Dermis blood vessel endothelial cell (primary cell): Measurements from ENCODE around the gene GLYATL3. TPM values are rescaled to one million over a fixed set of nuclear protein-coding genes. Genes with fewer than 3 reads are reported as not detected.

Source experiments
- DNase-seq: peaks from one replicate; pipeline ENCODE4 v3.0.0; 2010
- total RNA-seq: library from RNA; depleted of rRNA; stranded (reverse); fragments of >200 nt; gene quantifications from 2 replicates; pipeline ENCODE4 v1.2.3, GENCODE V29; 2014

Gene GLYATL3
- total RNA-seq, 1 donor from 2014 or later: not detected

DNA sequence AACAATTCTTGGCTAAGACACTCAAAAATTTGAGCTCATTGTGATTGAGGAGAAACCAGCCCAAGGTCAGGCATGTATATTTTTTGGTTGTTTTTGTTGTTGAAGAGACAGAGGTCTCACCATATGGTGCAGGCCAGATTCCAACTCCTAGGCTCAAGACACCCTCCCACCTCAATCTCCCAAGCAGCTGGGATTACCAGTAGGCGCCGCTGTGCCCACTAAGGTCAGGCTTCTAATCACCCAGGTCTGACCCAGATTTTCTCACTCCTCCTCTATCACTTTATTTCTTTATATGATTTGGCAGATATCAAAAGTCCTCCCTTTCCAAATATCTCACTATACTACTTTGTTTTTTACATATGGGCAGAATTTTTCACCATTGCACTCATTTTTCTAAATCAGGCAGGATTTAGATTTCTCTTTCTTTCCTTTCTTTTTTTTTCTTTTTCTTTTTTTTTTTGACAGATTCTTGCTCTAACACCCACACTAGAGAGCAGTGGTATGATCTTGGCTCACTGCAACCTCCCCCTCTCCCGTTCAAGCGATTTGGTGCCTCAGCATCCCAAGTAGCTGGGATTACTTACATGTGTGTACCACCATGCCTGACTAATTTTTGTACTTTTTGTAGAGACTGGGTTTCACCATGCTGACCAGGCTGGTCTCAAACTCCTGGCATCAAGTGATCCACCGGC lies 49.0 kb downstream of the GLYATL3 start:
- no peak for DNase-seq

DNA sequence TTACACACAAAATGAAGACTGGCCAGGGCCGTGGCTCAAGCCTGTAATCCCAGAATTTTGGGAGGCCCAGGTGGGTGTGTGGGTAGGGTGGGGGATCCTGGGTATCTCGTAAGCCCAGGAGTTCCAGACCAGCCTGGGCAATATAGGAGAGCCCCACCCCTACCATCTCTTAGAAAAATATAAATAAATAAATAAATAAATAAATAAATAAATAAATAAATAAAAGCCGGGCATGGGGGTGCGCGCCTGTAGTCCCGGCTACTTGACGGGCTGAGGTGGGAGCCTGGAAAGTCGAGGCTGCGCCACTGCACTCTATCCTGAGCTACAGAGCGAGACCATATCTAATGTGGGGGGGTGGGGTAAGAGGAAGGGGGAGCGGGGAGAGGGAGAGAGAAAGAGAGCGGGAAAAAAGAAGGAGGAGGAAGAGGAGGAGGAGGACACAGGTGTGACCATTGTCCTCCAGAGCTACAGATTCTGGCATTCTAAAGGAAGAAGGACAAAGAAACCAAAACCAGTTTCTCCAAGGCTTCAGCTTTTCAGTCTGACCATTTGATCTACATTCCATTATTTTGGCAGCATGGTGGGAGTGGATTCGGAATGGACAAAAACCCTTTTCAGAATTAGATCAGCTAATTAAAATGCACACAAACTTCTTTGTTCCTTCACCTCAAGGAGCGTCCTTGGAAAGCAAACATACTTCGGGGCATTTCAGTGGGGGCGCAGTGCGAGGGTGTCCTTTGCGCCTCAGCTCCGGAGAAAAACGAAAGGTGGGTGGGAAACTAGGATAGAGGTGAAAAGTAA lies 50.2 kb downstream of the GLYATL3 start:
- DNase-seq: no peak

DNA sequence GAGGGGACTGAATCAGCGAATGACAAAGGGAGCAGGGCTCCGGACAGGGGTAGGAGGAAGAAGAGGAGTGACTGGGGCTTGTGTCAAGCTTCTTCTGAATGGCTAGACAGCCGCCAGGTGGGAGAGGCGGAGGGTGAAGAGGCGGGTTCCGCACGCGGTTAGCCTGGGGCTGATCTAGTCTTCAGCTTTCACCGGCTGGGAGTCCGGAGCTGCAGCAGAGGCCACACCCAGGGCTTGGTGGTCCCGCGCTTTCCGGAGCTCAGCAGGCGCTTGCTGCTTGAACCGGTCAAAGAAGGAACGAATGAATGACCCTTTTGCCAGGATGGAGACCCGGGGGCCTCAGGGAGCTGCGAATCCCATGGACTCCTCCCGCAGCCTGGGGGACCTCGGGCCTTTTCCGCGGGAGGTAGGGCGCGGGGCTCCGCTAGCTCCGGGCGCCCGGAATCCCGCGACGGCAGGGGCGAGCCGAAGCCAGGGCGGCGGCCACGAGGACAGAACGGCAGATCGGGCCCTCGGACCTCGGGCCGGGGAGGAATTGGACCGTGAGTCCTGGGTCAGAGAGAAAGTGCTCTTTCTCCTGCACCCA lies 50.9 kb downstream of the GLYATL3 start, which contains the start of gene C6orf141:
Gene C6orf141, plus strand, starts transcription at position 177 of the 586 bp plus-strand sequence. Its CDS starts 125 bp downstream, at position 302.
- DNase-seq: peak; percentile 52

DNA sequence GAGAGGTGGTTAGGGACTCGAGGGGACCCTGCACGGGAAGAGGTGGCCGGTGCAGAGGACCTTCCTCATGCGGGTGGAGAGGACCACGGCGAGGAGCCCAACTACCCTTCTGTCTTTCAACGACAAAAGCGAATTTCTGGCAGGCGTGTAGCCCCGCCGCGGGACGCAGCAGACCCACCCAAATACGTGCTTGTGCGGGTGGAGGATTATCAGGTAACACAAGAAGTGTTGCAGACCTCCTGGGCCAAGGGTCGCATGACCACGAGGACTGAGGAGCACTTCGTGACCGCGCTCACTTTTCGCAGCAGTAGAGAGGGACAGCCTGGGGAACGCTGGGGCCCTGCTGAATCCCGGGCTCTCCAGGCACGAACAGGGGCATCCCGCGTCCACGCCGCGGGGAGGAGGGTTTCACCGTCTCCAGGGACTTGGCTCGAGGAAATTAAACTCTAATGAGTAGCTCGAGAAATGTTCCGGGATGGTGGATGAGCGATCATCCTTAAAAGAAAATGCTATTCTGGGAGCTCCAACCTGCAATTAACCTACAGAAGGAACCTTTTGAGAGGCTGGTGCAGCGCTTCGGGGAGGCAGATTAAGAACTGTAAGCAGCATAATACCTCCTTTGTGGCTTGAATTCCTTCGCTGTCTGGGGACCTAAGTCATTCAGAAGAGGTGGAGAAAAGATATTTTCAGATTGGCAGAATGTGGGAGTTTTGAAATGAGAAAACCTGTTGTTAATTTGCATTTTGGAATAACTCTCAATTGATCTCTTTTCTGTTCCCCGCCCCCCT lies 51.5 kb downstream of the GLYATL3 start:
- peak; percentile 38 for DNase-seq

DNA sequence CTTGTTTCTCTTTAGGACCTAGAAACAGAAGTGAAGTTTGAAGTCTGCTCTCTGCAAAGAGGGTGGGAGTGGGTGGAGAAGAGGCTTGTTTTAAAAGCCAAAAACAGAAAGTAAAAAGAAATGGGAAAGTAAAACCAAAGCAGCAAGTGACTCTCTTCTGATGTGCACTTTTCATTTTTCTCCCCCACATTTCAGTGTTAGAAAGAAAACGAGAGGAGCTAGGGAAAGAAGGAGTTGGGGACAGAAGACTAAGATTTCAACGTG lies 52.1 kb downstream of the GLYATL3 start:
- no peak for DNase-seq

DNA sequence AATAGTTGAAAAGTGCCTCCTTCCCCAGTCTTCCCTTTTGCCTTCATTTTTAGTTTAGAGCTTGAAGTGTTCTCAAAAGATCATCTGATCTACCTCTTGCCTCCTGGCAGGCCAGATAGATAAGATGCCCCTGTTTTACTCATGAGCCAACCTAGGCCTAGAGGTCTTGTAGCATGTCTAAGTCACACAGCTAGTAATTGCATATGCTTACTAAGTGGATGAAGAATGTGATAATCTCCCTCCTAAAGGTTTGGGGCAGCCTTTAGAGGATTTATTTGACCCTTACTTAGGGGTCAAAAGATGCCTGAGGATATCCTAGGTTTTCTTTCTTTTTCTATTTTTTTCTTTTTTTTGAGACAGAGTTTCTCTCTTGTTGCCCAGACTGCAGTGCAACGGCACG lies 52.9 kb downstream of the GLYATL3 start:
- no peak for DNase-seq

DNA sequence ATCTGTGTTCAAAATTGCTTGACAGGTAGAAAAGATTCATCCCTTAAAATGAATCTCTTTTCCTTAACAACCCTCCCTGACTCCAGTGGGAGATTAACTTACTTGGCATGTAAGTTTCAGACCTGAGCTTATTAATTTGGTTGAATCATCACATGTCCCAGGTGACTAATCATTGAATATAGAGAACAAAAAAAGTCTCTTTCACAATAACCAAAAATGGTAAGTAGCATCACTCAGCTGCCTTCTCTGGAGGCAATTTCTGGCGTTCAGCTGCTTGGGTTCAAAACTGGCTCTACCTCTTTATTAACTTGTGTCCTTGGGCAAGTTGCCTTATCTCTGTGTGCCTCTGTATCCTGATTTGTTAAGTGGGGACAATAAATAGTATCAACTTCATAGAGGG lies 53.7 kb downstream of the GLYATL3 start:
- peak; percentile 25 for DNase-seq

DNA sequence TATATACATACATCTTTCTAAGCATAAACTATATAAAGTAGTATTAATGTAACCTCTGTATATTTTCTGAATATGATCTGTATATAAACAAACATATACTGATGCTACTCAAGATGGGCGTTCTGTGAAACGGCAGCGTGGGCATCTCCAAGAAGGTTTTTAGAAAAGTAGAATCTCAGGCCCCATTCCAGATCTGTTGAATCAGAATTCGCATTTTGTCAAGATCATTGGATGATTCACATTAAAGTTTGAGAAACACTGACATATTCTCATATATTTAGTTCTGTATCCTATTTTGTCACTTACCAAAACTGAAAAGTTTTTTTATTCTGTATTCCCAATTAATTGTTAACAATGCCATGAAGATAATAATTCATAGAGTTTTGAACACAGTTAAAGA lies 56.2 kb downstream of the GLYATL3 start:
- no peak for DNase-seq

DNA sequence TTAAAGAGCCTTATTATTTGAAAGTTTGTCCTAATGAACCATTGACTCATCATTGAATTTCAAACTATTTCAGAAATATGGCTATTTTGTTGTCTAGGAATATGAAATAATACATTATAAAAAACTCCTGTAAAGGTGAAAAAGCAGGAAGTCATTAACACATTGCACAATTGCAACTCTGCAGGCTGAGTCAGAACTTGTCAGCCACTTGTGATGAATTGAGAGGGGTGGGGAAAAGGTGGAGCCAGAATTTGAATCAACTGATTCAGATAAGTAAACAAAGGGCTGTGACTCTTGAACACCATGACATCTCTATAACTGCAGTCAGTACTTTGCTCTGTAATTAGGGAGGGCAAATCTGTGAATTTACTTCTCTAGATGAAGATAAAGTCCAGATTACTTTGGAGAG lies 56.7 kb downstream of the GLYATL3 start:
- peak; percentile 94 for DNase-seq

DNA sequence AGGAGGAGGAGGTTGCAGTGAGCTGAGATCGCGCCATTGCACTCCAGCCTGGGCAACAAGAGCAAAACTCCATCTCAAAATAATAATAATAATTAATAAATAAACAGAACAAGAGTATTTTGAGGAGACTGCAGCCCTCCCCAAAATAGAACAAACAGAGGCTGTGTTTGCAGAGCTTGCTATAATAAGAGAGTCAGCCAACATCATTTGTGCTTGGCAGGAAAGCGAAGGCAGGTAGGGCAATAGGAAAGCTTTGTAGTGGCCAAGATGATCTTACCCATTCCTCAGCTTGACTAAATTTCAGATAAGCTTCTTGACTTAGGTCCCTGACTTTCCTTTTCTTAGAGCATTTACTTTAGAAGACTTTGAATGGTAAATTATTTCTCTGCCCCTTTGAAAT lies 57.5 kb downstream of the GLYATL3 start:
- no peak for DNase-seq

DNA sequence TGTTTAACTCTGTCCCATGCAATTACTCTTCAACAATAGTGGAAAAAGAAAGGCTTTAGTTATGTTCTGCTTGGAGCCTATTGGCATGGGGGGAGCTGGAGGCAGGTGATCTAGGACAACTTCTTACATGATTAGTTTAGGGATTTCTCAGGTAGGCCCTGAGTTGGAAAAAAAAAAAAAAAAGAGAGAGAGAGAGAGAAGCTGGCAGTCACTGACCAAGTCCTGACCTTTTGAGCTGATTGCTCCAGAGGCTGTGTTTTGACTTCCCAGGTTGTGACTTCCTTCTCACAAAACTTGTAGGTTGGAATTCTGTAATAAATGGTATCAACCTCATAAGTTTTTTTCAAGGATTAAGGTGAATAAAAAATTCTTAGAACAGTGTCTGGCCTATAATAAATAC lies 58.5 kb downstream of the GLYATL3 start:
- no peak for DNase-seq

DNA sequence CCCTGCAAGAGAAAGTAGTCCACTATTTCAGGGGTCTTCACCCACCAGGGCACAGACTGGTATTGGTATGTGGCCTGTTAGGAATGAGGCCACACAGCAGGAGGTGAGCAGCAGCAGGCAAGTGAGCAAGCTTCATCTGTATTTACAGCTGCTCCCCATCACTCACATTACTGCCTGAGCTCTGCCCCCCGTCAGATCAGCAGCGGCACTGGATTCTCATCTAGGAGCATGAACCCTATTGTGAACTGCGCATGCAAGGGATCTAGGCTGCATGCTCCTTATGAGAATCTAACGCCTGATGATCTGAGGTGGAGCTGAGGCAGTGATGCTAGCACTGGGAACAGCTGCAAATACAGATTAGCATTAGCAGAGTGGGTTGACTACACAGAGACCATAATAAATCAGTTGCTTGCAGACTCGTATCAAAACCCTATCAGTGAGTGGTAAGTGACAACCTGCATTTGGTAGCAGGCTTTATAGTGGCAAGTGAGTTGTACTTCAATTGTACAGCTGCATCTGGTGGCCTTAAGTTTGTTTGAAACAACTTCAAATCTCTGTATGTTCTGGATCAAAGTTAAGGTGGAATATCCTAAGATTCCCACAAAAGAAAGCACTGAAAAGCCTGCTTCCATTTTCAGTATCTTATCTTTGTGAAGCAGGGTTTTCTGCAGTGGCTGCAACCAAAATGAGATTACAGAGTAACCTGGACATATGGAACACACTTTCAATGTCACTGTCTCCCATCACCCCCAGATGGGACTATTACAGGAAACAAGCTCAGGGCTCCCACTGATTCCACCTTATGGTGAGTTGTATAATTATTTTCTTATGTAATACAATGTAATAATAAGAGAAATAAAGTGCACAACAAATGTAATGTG lies 63.5 kb downstream of the GLYATL3 start:
- no peak for DNase-seq

DNA sequence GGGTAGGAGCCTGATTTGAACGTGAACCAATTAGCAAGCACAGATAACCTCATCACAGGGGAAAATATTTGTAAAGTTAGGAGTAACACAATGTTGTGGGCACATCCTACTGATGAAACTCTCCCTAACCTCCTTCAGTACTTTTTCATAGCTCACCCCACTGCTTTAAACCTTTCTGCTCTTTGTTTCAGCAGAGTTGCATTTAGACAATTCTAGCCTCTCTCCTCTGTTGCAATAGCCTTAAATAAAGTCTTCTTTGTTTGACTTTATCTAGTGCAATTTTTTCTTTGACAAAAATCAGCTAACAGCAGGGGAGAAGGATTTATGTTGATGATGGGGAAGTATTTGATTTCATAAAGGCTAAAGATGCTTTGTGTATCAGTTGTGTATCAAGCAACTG lies 64.8 kb downstream of the GLYATL3 start:
- no peak for DNase-seq

DNA sequence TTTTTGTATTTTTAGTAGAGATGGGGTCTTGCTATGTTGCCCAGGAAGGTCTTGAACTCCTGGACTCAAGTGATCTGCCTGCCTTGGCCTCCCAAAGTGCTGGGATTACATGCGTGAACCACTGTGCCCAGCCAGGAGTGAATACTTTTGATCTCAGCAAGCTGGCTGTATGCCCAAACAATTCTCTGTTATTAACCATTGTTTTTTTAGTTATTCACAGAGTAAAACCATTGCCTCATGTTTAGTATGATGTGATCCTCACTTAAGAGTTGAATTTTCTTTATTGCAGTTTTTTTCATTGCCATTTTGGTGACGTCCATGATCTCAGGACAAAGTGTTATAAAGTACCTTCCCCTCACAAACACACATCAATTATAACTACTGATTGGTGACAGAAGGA lies 65.5 kb downstream of the GLYATL3 start:
- peak; percentile 66 for DNase-seq

DNA sequence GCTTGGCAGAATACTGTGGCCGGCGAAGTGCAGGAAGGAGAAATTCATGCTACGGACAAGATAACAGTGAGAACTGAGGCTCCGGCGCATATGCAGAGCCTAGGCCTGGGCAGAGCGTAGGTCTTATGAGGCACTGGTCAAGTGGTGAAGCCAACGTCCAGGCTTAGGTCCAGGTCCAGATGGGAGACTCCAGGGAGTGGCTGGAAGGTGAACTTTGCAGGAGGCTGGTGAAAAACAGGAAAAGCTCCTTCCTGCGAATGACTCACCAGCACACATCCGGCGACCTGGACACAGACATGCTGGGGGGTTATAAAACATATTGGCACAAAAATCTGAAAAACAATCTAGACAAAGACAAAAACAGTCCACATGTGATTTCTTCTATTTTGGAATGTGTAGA lies 66.1 kb downstream of the GLYATL3 start:
- DNase-seq: peak; percentile 97

DNA sequence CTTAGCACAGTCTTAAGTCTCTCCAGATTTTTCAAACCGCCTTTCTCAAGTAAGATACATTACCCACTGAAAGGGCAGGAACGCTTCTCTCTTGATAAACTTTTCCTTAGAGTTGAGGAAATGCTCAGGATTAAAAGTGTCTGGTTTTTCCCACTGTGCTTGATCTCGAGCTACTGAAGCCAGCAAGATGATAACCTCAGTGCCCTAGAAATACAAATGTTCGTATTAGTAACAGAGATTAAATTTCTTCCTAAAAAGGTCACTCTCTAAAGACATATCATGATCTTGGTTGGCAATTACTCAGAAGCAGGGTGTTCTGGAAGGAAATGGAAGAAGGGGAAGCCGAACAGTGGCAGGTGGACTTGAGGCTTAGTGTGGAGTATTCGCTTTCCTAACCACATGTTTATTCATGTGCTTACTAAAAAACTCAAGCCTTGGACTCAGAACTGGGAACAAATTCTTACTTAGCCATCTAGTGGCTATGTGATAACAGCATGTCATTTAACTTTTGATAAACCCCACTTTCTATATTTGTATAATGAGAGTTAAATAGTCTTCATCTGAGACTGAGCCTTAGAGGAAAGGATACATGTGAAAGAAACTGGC lies 70.9 kb downstream of the GLYATL3 start:
- DNase-seq: peak; percentile 77

DNA sequence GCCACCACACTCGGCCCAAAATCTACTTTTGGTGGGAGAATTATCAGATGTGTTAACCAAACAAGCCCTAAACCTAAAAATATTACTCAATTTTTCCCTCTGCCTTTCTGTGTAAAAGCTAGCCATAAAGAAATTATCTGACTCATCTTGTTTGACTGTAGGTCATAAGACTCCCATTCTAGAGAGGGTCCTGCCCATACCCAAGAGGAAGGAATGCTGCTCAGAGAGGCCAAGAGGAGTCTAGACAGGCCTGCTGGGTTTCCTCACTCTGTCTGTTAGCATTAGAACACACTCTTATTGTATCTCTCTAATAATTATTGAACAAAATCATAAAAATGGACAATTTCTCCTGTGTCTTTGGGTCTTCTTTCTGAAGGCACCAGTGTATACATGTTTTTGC lies 76.9 kb downstream of the GLYATL3 start:
- DNase-seq: no peak
